ENCODE data around the gene RPL29. TPM values are rescaled to one million over a fixed set of nuclear protein-coding genes. Genes with fewer than 3 reads are reported as not detected.

The RPL29 gene
- total and polyA plus RNA-seq, 2 donors (not counting 3 experiments of a cell fraction or from before 2014, with no cell fraction given), result 1,236 to 2,177 TPM

GRCh38 chr3:51948016-51948580 is 47.6 kb downstream of the RPL29 start:
- Histone ChIP-seq H3K9ac (replicated peaks; ENCODE audit: extremely low read depth, insufficient read depth, low read length) (no peak overlapping the region), H3K4me2 (ENCODE audit: insufficient read depth, low read length) (no peak overlapping the region), H3K9me3 (replicated peaks; ENCODE audit: control insufficient read depth, insufficient read depth, low read length) (no peaks in the 10 kb centered on the region), H3K9me1 (replicated peaks; ENCODE audit: control insufficient read depth, extremely low read depth, insufficient read depth, low read length) (no peaks in the 10 kb centered on the region), H2AFZ (ENCODE audit: low read depth, low read length) (no peak overlapping the region), H3K4me3 (replicated peaks in 1 of 3; ENCODE audit: insufficient read depth in 1 of 3, low read depth in 1 of 3, low read length in 3 of 3) (no peak overlapping the region), H3K79me2 (ENCODE audit: control insufficient read depth, insufficient read depth, low read length) (no peaks in the 10 kb centered on the region), H3K27ac (ENCODE audit: insufficient read depth, low read depth, low read length) (no peak overlapping the region), H3K4me1 (ENCODE audit: control insufficient read depth, extremely low read depth, insufficient read depth, low read length) (peaks cover 2% of the 10 kb centered on the region), H4K20me1 (replicated peaks; ENCODE audit: control insufficient read depth, extremely low read depth, insufficient read depth, low read length) (no peaks in the 10 kb centered on the region), H3K27me3 (ENCODE audit: control insufficient read depth in 2 of 2, insufficient read depth in 2 of 2, low read length in 2 of 2) (no peaks in the 10 kb centered on the region), H3K36me3 (ENCODE audit: control insufficient read depth in 2 of 2, extremely low read depth in 1 of 2, insufficient read depth in 2 of 2, low read length in 2 of 2) (no peaks in the 10 kb centered on the region)
- FAIRE-seq (no peak), DNase-seq (ENCODE audit: low read depth, low spot score) (no peak)
- no peak for TF ChIP-seq GATA2 (IDR thresholded peaks at IDR 0.05; ENCODE audit: insufficient read depth, insufficient read length, low read depth, low read length)
- no peak for TF ChIP-seq CTCF (IDR thresholded peaks at IDR 0.05; ENCODE audit: extremely low read depth in 1 of 2, insufficient read depth in 1 of 2, low read depth in 1 of 2, low read length in 2 of 2)
- TF ChIP-seq MAX (IDR thresholded peaks at IDR 0.05; ENCODE audit: insufficient read depth, insufficient read length), result no peak
- no peak for TF ChIP-seq MYC (IDR thresholded peaks at IDR 0.05; ENCODE audit: low read depth, low read length)
- no peak for TF ChIP-seq JUN (IDR thresholded peaks at IDR 0.05; ENCODE audit: borderline replicate concordance, insufficient read depth, insufficient read length, low read depth)
- no peak for TF ChIP-seq FOS (IDR thresholded peaks at IDR 0.05; ENCODE audit: borderline replicate concordance, insufficient read depth, low read length)
- no peak for TF ChIP-seq EZH2 (IDR thresholded peaks at IDR 0.05; ENCODE audit: borderline replicate concordance, low read depth, low read length, severe bottlenecking)
- TF ChIP-seq POLR2A (IDR thresholded peaks at IDR 0.05; ENCODE audit: low read depth, low read length), result no peak
- no peak for TF ChIP-seq POLR2AphosphoS5 (IDR thresholded peaks at IDR 0.05; ENCODE audit: insufficient read depth, low read depth, low read length)
- intact Hi-C loops (cut with micrococcal nuclease) (loop anchor here (10.0 kb wide), 1 partner anchor 563 kb away; the partner anchor contains the start of gene MANF), dilution Hi-C loops (cut with MboI; ENCODE audit: extremely low pct_ligation_motif_present, low sequenced_read_pairs) (no loop called here)
- no TSS peak for BruUV-seq (replicated peaks)
- ChIA-PET POLR2A (no interaction called here), CTCF (interaction anchor here (1.1 kb wide), 1 partner anchor 35 kb away, joined by 3 read pairs; the partner anchor contains the start of gene ACY1)

Measured in endothelial cell of umbilical vein (primary cell).